NCI-H69 (cell line): ENCODE measurements around the gene MAD1L1.

Experiments used
- DNase-seq: peaks from one replicate; lab custom pipeline; 2025; lab: John Stamatoyannopoulos, UW

MAD1L1 gene

GRCh38 chr7:2242541-2243429 lies 10.0 kb upstream of the MAD1L1 start:
- peak; percentile 67 for DNase-seq

- peak; percentile 94 for DNase-seq
Measured at GRCh38 chr7:2241580-2242540, 9.1 kb upstream of the MAD1L1 start, which contains the start of the genes MRM2 and NUDT1. MRM2 (minus strand) TSS chr7:2242205; CDS start chr7:2242169, 36 bp downstream. NUDT1 (plus strand) TSS chr7:2242226; CDS start chr7:2244575, 2,349 bp downstream.

GRCh38 chr7:2239242-2239641 lies 6.5 kb upstream of the MAD1L1 start:
- no peak for DNase-seq

GRCh38 chr7:2237109-2237602 lies 4.4 kb upstream of the MAD1L1 start:
- no peak for DNase-seq

- no peak for DNase-seq
Measured at GRCh38 chr7:2233926-2234325, 1.2 kb upstream of the MAD1L1 start.

GRCh38 chr7:2231992-2232765 lies 566 bp downstream of the MAD1L1 start:
- peak; percentile 59 for DNase-seq

GRCh38 chr7:2230882-2231281 lies 1.9 kb downstream of the MAD1L1 start:
- DNase-seq, result no peak

- no peak for DNase-seq
Measured at GRCh38 chr7:2230226-2230625, 2.5 kb downstream of the MAD1L1 start.

GRCh38 chr7:2229467-2229866 lies 3.3 kb downstream of the MAD1L1 start:
- DNase-seq, result no peak

- no peak for DNase-seq
Measured at GRCh38 chr7:2228921-2229320, 3.8 kb downstream of the MAD1L1 start.

GRCh38 chr7:2227699-2228098 lies 5.0 kb downstream of the MAD1L1 start:
- DNase-seq, result no peak

- DNase-seq, result no peak
Measured at GRCh38 chr7:2225830-2226229, 6.9 kb downstream of the MAD1L1 start.

- DNase-seq, result no peak
Measured at GRCh38 chr7:2225336-2225735, 7.4 kb downstream of the MAD1L1 start.

GRCh38 chr7:2224934-2225333 lies 7.8 kb downstream of the MAD1L1 start:
- DNase-seq, result no peak

GRCh38 chr7:2224491-2224928 lies 8.2 kb downstream of the MAD1L1 start:
- DNase-seq, result no peak

- DNase-seq, result no peak
Measured at GRCh38 chr7:2223321-2223720, 9.4 kb downstream of the MAD1L1 start.

- no peak for DNase-seq
Measured at GRCh38 chr7:2222516-2222915, 10.2 kb downstream of the MAD1L1 start.

GRCh38 chr7:2220954-2221353 lies 11.8 kb downstream of the MAD1L1 start:
- DNase-seq, result no peak

GRCh38 chr7:2220506-2220905 lies 12.2 kb downstream of the MAD1L1 start:
- no peak for DNase-seq

- no peak for DNase-seq
Measured at GRCh38 chr7:2220030-2220429, 12.7 kb downstream of the MAD1L1 start.

GRCh38 chr7:2219606-2220005 lies 13.1 kb downstream of the MAD1L1 start:
- DNase-seq, result no peak

GRCh38 chr7:2219136-2219535 lies 13.6 kb downstream of the MAD1L1 start:
- DNase-seq, result no peak
